GM19452 (cell line): Measurements from ENCODE around the gene LILRA5.
"Not testable (repeated sequence)": the region's sequence is repeated elsewhere in the genome, so short reads cannot be mapped to it uniquely, and the experiment has no call there.

ENCODE experiments used
- ATAC-seq: cut with Tn5 transposase; IDR thresholded peaks from one replicate; pipeline ENCODE4 v1.9.1; 2021; ENCODE audit not compliant: unreplicated experiment

LILRA5 gene

GRCh38 chr19:54277111-54277615 is 35.8 kb downstream of the LILRA5 start:
- ATAC-seq = not testable (repeated sequence)

GRCh38 chr19:54275951-54276350 is 37.0 kb downstream of the LILRA5 start:
- ATAC-seq = no peak

DNA sequence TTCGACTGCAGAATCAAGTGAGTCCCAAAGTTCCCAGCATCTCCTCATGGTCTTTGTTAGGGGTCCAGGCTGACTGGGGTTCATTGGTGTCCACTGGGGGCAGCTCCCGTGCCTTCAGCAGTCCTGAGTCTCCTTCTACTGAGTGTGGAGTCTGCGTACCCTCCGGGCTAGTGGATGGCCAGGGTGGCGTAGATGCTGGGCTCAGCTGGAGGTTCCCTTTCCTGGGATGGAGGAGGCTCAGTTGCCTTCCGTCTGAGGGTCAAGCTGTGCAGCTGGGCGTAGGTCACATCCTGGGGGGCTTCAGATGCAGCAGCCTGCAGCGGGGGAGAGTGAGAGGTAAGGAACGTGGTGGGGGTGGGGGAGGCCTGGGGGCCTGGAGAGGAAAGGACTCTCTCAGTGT is 38.5 kb downstream of the LILRA5 start:
- not testable (repeated sequence) for ATAC-seq

DNA sequence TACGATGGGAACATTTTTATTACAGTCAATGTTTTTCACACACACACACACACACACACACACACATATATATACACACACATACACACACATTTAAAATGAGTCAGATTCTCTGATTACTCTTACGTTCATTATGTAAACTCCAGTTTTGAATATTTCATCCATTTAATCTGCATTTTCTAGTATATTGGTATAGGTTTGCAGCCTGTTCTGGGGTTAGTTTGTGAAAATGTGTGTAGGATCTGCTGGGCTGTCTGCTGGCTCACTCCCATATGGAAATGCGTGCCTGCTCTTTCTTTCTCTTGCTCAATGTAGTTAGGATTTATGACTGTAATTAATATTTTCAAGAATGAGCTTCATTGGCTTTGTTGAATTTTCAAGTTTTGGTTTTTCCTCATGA is 39.1 kb downstream of the LILRA5 start:
- no peak for ATAC-seq

GRCh38 chr19:54272181-54272580 is 40.8 kb downstream of the LILRA5 start:
- not testable (repeated sequence) for ATAC-seq

DNA sequence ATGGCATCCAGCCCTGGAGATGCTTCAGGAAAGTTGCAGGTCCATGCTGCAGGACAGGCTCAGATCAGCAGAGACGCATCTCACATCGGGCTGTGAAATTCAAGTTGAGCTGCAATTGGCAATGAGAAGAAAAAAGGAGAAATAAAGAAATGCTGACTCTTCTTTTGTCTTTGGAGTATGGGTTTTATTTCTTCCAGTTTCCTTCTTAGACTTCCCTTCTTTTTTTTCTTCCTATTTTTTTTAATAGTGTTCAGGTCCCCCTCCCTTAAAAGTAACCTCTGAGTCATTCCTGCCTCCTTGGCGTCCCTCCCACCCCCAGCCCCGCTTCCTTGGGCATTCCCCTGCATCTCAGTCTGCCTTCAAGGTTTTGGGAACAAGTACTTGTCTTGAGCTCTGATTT is 41.4 kb downstream of the LILRA5 start:
- not testable (repeated sequence) for ATAC-seq

GRCh38 chr19:54271106-54271505 is 41.9 kb downstream of the LILRA5 start:
- no peak for ATAC-seq

GRCh38 chr19:54268936-54269335 is 44.0 kb downstream of the LILRA5 start:
- ATAC-seq = no peak

DNA sequence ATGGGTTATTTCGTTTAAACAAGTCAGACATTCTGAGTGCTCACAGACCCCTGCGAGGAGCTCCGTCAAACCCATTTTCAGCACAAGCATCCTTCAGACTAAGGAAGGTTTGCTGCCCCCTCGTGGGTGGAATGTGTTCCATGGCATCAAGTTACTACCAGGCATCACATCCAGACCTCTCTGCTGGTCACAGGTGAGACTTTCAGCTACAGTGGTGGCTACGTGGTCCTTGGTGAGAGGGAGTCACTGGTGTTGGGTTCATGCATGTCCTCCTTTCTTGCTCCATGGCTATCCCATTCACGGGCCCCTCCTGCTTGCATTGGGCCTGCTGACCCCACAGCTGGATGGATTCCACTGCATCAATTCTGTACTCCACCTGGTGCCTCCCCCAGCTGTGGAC is 46.8 kb downstream of the LILRA5 start:
- ATAC-seq = no peak

DNA sequence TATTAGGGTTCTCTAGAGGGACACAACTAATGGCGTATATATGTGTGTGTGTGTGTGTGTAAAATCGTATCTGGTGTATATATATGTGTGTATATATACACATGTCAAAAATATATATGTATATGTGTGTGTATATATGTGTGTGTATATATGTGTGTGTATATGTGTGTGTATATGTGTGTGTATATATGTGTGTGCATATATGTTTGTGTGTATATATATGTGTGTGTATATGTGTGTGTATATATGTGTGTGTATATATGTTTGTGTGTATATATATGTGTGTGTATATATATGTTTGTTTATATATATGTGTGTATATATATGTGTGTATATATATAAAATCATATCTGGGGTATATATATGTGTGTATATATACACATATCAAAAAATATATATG is 50.5 kb downstream of the LILRA5 start:
- ATAC-seq = no peak

DNA sequence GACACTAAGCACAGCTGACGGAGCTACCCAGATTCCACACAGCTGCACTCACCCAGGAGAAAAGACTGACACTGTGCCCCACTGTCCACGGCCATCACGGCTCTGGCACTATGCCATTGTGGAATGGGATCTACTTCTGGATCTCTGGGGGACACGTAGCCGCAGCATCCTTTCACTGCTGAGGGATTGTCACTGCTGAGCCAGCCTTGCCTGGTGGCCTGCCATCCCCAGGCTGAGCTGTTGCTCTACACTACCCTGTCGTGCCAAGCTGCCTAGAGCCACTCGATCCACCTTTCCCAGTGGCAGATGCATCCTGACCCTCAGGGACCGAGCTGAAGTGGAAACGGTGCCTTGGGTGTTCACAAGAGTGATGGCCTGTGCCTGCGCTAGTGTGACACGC is 50.9 kb downstream of the LILRA5 start:
- ATAC-seq = no peak

DNA sequence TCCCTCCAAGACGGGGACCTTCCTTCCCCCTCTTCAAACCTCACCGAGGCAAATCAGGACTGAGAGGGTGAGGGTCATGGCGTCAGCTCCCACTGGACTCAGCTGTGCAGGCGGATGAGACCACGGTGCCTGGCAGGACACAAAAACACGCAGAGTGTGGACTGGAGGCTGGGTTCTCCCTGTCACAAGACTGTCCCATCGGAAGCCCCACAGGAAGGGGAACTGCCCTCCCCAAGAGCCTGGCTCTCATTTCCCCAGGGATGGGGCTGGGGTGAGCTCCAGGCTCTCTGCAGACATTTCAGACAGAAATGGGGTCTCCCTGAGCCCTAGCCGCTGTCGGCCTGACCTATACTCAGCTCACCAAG is 55.9 kb downstream of the LILRA5 start, which contains the start of gene LILRB5:
Gene LILRB5 (minus strand): TSS at position 158 of the 365 bp plus-strand sequence. CDS start 80 bp downstream, at position 78.
- no peak for ATAC-seq
